Activated CD4-positive, CD25-positive, alpha-beta regulatory T cell treated with anti-CD3 and anti-CD28 coated beads, Interleukin-2, amount 50 U/mL, for 16 hours (primary cell): ENCODE results near the gene SATB2.

Experiments
- DNase-seq: peaks from one replicate; pipeline ENCODE4 v3.0.0-alpha.2; 2020; ENCODE audit warnings: low read depth, low spot score

SATB2 gene

GRCh38 chr2:199465988-199466691 lies 8.4 kb upstream of the SATB2 start:
- no peak for DNase-seq

DNA sequence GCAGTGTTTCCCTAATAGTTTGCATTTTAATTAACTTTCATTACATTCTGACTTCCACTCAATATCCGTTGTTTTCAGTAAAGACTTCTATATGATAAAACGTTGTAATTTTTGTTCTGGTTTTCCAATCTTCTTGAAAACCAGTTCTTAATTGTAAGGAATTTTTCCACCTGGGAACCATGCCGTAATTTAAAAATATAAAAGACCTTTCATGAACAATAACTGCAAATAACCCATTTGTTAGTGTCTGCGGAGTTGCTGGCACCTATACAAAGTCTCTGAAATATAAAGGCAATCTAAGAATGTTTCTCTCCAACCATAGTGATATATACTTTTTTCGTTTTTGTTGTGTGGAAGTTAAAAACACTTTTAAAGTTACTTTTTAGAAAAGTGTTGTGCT lies 7.7 kb upstream of the SATB2 start:
- DNase-seq: no peak

GRCh38 chr2:199464606-199465352 lies 7.0 kb upstream of the SATB2 start:
- no peak for DNase-seq

GRCh38 chr2:199463708-199464605 lies 6.2 kb upstream of the SATB2 start:
- no peak for DNase-seq

GRCh38 chr2:199462956-199463692 lies 5.4 kb upstream of the SATB2 start:
- DNase-seq: no peak

DNA sequence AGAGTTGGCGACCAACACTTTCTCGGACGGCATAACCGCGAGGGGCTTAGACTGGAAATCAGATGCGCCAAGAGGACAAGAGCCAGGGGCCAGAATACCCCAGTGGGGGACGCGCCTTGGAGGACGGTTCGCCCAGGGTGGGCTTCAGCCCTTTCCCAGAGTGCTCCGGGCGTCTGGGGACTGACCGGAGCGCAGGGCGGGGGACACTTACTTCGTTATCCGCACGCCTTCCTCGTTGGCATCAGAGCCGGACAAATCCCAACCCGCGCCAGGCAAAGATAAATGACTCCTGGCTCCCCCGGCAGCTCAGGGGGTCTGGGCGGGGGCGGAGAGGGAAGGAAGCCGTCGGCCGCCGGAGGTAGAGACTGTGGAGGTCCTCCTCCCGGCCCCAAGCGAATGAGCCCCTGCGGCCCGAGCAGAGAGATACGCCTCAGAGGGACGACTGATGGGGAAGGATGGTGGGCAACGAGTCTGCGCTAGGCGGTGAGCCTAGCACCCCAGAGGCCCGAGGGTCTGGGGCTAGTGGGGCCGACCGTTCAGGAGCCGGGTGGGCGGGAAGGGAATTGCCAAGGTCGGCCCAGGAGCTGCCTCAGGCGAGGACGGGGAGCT lies 4.7 kb upstream of the SATB2 start:
- DNase-seq: no peak

DNA sequence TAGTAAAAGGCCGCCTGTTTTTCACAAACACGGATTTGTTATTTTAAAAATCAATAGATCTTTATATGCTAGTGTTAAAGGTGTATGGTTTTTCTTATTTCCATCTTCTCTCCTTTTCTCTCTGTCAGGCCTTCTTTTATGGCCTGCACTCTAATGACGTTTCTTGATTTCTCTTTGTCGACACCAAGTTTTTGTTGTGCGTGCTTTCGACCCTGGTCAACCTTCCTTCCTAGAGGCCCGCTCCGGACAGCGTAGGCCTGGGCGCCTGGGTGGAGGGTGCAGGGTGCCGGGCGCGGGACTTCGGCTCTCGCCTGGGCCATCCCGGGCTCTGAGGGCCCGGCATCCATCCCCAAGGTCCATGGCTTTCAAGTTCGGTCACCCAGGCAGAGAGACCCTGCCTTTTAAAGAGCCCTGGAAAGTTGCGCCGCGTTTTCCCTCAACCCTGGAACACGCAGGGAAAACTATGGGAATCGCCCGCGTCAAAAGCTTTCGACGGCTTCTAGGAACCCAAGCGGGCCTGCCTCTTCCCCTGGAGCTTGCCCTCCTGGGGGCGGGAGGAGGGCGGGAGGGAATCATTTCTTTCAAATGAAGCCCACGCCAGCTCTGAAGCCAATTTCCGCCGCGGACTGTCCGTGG lies 4.1 kb upstream of the SATB2 start:
- DNase-seq: no peak

GRCh38 chr2:199460846-199461710 lies 3.3 kb upstream of the SATB2 start:
- no peak for DNase-seq

GRCh38 chr2:199460101-199460671 lies 2.4 kb upstream of the SATB2 start:
- no peak for DNase-seq

DNA sequence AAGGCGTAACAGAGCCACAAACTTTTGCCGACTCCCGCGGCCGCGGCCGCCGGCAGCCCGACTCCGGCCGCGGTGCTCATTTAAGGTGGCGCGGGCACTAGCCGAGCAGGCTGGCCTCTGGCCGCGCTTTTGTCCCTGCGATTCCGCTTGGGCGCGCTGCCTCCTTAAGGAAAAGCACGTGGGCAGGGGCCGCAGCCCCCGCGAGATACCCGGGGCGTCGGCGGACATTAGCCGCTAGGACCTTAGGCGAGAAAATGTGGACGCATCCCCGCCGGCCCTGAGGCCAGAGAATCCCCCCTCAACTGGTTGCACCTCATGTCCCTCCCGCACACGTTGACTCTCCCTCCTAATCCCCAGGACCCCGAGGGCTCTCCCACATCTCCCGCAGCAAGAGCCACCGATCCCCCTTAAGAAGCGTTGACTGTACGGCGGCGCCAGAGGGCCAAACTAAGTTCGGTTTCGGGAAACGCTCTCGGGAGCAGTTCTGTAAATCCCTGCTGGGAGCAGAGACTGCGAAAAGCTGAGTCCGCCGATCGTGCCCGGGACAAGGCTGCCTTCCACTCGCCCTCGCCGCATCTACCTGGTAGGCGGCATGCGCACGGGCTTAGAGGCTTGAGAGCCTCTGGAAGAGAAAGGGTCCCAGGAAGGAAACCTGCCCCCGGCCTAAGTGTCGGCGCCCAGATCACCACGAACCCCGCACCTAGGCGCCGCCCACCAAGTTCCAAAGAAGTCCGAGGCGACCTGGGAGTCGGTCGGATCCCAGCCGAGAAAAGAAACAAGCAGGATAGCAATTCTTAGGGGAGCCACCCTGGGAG lies 1.8 kb upstream of the SATB2 start:
- no peak for DNase-seq

- no peak for DNase-seq
These were observed 1.1 kb upstream of the SATB2 start for GRCh38 chr2:199458806-199459285.

DNA sequence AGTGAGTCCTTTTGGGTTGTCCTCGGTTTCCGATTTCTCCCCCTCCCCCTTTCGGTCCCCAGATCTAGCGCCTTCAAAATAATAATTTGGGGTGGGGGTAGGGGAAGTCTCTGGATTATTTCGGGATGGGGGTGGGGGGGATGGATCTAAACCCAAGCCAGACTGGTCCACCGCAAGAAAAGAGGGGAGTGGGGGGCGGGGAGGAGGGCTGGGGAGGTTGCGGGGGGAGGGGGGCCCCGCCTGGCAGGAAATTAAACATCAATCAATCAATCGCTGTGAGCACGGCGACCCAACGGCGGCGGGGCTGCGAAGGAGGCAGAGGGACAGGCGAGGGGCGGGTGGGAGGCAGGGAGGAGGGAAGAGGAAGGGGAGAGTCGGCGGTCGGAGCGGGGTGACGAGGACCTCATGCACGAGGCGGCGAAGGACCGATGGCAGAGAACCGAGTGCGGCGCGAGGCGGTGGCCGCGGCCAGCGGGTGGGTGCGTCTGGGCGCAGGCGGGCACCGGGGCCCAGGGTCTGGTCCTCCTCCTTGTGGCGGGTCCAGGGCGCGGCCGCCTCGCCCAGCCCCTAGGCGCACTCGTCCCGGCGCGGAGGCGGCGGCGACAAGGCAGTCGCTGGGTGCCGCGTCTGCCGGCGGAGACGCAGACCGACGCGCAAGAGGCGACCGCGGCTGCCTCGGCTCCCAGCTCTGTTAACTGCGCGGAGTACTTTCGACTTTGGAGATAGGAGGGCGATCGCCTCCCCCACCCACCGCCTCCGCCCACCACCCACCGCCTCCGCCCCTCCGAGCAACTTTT lies 468 bp upstream of the SATB2 start:
- DNase-seq: no peak

GRCh38 chr2:199456383-199457146 lies 1.2 kb downstream of the SATB2 start:
- DNase-seq: no peak

DNA sequence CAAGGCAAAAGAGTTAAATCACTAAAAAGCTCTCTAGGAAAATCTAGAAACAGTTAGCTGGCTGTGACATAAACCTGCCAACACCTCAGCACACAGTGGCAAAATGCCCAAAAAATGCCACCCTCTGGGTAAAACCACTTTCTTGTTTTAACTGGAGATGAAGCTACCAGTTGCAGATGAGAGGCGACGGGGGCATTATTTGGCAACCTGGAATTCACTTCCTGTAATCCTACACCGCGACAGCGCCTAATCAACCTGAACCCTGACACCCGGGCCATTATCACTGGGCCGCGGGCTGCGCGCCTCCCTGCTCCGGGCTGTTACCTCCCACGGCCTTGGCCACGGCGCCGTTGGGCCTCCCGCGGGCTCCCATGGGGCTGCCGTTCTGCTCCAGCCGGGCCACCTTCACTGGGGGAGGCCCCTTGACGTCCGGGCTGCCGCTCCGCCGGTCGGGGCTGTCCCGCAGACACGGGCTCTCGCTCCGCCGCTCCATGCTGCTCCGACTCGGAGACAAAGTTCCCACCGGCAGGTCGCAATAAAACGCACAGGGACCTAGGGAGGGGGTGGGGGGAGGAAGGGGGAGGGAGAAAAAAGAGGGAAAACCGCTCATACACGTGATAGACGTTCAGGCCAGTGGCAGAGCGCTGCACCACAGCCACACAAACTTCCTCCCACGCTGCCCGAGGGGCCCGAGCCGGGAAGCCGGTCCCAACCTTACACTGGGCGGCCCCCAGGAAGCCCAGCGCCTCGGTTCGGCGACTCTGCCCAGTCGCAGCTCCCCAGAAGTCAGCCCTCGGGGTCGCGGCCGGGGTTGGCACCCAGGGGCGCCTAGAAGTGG lies 2.0 kb downstream of the SATB2 start:
- no peak for DNase-seq

GRCh38 chr2:199455210-199455544 lies 2.6 kb downstream of the SATB2 start:
- no peak for DNase-seq

- DNase-seq: no peak
These were observed 4.8 kb downstream of the SATB2 start for GRCh38 chr2:199452991-199453379.
